Lower leg skin (tissue), 4 donors: ENCODE measurements around the gene HKDC1. TPM values are rescaled to one million over a fixed set of nuclear protein-coding genes. Genes with fewer than 3 reads are reported as not detected.

Experiments
- DNase-seq, 2 donors: peaks; one replicate each; pipeline ENCODE4 v3.0.0-alpha.2; 2019; ENCODE audit warnings: low spot score in 2 of 2
- H3K4me3 ChIP-seq: fragments of 200-600 bp; sonication (generic); 2 replicates; pipeline ENCODE4 v1.5.1; 2017; ENCODE audit warnings: mild to moderate bottlenecking, low read depth; ENCODE audit not compliant: poor library complexity, severe bottlenecking
- POLR2A ChIP-seq, 2 donors: fragments of 450-650 bp; IDR thresholded peaks; one replicate each; pipeline ENCODE4 v1.6.1; 2016 to 2017; ENCODE audit warnings: antibody characterized with exemption in 2 of 2, mild to moderate bottlenecking in 1 of 2, moderate library complexity in 1 of 2
- WGBS, 2 donors: methylation state at CpG; one replicate each; pipeline ENCODE4 v1.1.5; 2018; 5-methylcytosine and 5-hydroxymethylcytosine counted together
- intact Hi-C: fragments of 100-400 bp; cut with DNase I; formaldehyde crosslinking; loops from one replicate; pipeline ENCODE4 v1.15.0; 2023; ENCODE audit warnings: low total_unique reads
- total RNA-seq, 4 donors: library from RNA; depleted of rRNA; stranded (reverse); fragments of >200 nt; gene quantifications; one replicate each; pipeline ENCODE4 v1.1.0, GENCODE V29; 2016
- TF ChIP-seq, protein P1 (sequence below), 3 donors: fragments of 450-650 bp; IDR thresholded peaks; one replicate each; pipeline ENCODE4 v1.5.1; 2016; ENCODE audit warnings: antibody characterized with exemption in 3 of 3, mild to moderate bottlenecking in 3 of 3, moderate library complexity in 2 of 3

The HKDC1 gene
- total RNA-seq, 4 donors from 2014 or later: 0.04 to 1.4 (median 0.12) TPM; not detected in 1

DNA sequence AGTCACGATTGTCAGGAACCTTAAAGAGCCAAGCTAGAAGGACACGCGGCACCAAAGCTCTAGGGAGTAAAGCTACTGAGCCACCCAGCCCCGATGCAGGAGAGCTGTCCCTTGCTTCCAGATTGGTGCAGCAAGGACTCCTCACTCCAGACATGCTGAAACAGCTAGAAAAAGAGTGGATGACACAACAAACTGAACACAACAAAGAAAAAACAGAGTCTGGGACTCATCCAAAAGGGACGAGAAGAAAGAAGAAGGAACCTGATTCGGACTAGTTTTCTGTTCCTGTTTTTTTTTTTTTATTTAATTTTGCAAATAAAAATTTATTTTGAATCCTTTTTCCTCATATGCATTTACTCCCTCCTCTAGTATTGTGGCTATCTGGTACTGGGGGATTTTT is 11.4 kb upstream of the HKDC1 start:
- intact Hi-C loops: no loop called here
- DNase-seq: no peak
- H3K4me3 ChIP-seq: no peak overlapping the region
- WGBS, 2 donors: 76 to 86% methylated on average over 6 of the region's 6 CpGs
- TF ChIP-seq, protein P1, sequence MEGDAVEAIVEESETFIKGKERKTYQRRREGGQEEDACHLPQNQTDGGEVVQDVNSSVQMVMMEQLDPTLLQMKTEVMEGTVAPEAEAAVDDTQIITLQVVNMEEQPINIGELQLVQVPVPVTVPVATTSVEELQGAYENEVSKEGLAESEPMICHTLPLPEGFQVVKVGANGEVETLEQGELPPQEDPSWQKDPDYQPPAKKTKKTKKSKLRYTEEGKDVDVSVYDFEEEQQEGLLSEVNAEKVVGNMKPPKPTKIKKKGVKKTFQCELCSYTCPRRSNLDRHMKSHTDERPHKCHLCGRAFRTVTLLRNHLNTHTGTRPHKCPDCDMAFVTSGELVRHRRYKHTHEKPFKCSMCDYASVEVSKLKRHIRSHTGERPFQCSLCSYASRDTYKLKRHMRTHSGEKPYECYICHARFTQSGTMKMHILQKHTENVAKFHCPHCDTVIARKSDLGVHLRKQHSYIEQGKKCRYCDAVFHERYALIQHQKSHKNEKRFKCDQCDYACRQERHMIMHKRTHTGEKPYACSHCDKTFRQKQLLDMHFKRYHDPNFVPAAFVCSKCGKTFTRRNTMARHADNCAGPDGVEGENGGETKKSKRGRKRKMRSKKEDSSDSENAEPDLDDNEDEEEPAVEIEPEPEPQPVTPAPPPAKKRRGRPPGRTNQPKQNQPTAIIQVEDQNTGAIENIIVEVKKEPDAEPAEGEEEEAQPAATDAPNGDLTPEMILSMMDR (IDR thresholded peaks at IDR 0.05): no peak
- TF ChIP-seq POLR2A (IDR thresholded peaks at IDR 0.05): no peak

DNA sequence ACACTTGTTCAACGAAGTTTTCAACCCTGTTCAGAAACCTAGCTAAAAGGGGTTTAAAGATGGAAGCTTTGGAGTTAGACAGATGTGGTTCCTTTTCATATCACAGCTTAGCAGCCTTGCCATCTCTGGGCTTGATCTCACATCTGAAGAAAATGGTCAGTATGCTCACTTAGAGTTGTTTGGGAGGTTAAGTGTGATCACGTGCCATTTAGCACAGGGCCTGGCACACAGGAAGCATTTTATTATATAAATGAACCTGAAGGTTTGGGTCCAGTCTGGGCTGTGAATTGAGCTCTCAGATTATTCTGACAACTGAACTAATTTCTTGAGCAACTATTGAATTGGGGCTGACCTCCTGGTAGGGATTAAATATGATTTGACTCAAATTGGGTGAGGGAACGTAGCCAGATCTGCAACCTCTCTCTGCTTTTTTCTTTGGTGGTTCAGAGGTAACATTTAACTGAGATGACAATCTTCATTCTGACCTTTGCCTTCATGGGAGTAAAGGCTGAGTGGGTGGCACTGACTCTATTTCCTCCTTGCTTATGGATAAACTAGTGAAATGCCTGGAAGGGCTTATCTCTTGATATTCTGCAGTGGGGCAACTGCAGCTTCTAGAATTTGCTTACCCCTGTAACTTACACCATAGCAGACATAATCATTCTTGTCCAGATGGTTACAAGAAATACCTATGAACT is 10.2 kb upstream of the HKDC1 start:
- WGBS, 2 donors: 72 to 78% methylated on average over 3 of the region's 3 CpGs
- TF ChIP-seq POLR2A (IDR thresholded peaks at IDR 0.05): no peak
- TF ChIP-seq, protein P1 (IDR thresholded peaks at IDR 0.05): no peak
- intact Hi-C loops: no loop called here
- DNase-seq: no peak
- H3K4me3 ChIP-seq: no peak overlapping the region

DNA sequence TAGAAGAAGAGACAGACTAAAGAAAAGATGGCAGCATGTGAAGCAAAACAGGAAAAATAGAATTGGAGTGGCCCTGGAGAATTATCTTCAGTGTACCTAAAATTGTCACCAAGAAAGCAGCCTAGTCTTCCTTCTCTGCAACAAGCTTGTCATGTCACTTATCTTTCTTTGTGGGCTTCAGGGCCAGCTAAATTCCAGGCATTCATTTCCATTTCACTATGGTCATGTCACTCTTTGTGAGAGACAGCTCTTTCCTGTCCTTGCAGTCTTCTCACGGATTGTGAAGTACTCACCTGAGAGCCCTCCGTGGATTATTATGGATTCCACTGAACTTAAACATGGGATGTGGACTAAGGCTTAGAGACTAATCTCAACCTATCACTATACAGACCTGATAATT is 9.0 kb upstream of the HKDC1 start:
- WGBS, 2 donors: 59 to 66% methylated on average over 2 of the region's 2 CpGs
- no peak for DNase-seq
- TF ChIP-seq, protein P1 (IDR thresholded peaks at IDR 0.05): no peak
- TF ChIP-seq POLR2A (IDR thresholded peaks at IDR 0.05): no peak
- H3K4me3 ChIP-seq: no peak overlapping the region
- intact Hi-C loops: no loop called here

DNA sequence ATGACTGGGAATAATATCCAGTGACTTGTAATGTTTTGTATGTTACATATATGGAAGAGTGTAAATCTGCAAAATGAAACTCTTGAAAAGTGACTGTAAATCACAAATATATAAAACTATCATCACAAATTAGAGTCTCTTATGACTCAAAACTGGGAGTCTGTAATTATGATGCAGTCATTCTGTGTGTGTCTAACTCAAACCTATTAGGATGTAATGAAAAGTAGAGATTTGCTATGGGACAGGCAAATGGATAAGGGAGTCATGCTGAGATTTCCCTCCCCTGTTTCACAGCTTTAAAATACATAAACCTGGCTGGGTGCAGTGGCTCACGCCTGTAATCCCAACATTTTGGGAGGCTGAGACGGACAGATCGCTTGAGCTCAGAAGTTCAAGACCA is 8.6 kb upstream of the HKDC1 start:
- 85 to 90% methylated on average over 3 of the region's 3 CpGs for WGBS, 2 donors
- intact Hi-C loops: no loop called here
- TF ChIP-seq, protein P1 (IDR thresholded peaks at IDR 0.05): no peak
- TF ChIP-seq POLR2A (IDR thresholded peaks at IDR 0.05): no peak
- H3K4me3 ChIP-seq: no peak overlapping the region
- DNase-seq: no peak

DNA sequence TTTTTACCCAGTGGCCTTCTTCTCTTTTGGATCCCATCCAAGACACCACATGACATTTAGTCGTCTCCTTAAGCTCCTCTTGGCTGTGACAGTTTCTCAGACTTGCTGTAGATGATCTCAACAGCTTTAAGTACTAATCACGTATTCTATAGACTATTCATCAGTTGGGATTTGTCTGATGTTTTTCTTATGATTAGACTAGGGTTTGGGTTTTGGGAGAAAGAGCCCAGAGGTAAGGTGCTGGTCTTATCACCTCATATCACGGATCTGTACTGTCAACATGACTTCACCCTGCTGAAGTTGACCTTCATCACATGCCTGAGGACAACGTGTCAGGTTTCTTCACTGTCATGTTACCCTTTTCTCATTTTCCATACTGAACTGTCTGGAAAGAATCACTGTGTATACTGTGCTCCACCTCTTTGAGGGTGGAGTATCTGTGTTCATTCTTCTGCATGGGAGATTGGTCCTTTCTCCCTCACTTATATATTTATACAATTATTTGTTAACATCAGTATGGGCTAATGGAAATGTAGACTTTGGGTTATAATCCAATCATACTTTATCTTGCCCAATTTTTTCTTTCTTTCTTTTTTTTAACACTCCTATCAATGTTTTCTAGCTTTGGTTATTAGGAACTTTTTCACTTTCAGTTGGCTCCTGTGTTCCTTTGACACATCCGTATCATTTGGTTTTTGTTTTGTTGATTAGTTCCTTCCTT is 6.4 kb upstream of the HKDC1 start:
- intact Hi-C loops: no loop called here
- WGBS, 2 donors: 46 to 54% methylated on average over 5 of the region's 5 CpGs
- TF ChIP-seq, protein P1 (IDR thresholded peaks at IDR 0.05): no peak
- TF ChIP-seq POLR2A (IDR thresholded peaks at IDR 0.05): no peak
- DNase-seq: no peak
- H3K4me3 ChIP-seq: no peak overlapping the region
